Neural crest cell (in vitro differentiated cells): Measurements from ENCODE around the gene FOXA3. TPM values are rescaled to one million over a fixed set of nuclear protein-coding genes. Genes with fewer than 3 reads are reported as not detected.

Source experiments
- DNase-seq: peaks from one replicate; pipeline ENCODE4 v3.0.0; 2021; ENCODE audit warnings: low read depth, mixed read lengths, low spot score
- H3K27ac Mint-ChIP-seq: one replicate; pipeline ENCODE4 v1.8.0; 2021; ENCODE audit warnings: mild to moderate bottlenecking, mixed read lengths; ENCODE audit not compliant: unreplicated experiment
- H3K27me3 Mint-ChIP-seq: 2 replicates; pipeline ENCODE4 v1.8.0; 2021; ENCODE audit warnings: low read depth, mild to moderate bottlenecking, mixed read lengths
- H3K36me3 Mint-ChIP-seq: 2 replicates; pipeline ENCODE4 v1.8.0; 2021; ENCODE audit warnings: low read depth, mild to moderate bottlenecking, mixed read lengths
- H3K4me1 Mint-ChIP-seq: 2 replicates; pipeline ENCODE4 v1.8.0; 2021; ENCODE audit warnings: mixed read lengths
- H3K4me3 Mint-ChIP-seq: one replicate; pipeline ENCODE4 v1.8.0; 2021; ENCODE audit warnings: mild to moderate bottlenecking, mixed read lengths
- H3K9me3 Mint-ChIP-seq: 2 replicates; pipeline ENCODE4 v1.8.0; 2021; ENCODE audit warnings: mixed read lengths
- total RNA-seq: library from RNA; stranded (reverse); gene quantifications from 2 replicates; pipeline ENCODE4 v1.2.1, GENCODE V29; 2021
- TF ChIP-seq, protein P1 (sequence below): fragments of 200-600 bp; sonication (generic); conservative IDR thresholded peaks from 2 replicates; pipeline ENCODE4 v1.5.0; 2021; ENCODE audit warnings: antibody characterized with exemption, mild to moderate bottlenecking

Gene FOXA3
- total RNA-seq, 1 donor from 2014 or later = not detected

DNA sequence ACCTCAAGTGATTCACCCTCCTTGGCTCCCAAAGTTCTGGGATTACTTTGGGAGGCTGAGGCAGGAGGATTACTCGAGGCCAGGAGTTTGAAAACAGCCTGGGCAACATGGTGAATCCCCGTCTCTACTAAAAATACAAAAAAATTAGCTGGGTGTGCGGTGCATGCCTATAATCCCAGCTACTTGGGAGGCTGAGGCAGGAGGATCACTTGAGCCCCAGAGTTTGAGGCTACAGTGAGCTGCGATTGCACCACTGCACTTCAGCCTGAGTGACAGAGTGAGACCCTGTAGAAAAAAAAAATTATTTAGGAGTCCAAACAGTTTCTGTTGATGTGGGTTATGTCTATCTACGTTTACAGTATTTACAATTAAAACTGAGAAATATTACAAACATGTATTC, 6.7 kb downstream of the FOXA3 start:
- H3K36me3 Mint-ChIP-seq = no peaks in the 10 kb centered on the region

DNA sequence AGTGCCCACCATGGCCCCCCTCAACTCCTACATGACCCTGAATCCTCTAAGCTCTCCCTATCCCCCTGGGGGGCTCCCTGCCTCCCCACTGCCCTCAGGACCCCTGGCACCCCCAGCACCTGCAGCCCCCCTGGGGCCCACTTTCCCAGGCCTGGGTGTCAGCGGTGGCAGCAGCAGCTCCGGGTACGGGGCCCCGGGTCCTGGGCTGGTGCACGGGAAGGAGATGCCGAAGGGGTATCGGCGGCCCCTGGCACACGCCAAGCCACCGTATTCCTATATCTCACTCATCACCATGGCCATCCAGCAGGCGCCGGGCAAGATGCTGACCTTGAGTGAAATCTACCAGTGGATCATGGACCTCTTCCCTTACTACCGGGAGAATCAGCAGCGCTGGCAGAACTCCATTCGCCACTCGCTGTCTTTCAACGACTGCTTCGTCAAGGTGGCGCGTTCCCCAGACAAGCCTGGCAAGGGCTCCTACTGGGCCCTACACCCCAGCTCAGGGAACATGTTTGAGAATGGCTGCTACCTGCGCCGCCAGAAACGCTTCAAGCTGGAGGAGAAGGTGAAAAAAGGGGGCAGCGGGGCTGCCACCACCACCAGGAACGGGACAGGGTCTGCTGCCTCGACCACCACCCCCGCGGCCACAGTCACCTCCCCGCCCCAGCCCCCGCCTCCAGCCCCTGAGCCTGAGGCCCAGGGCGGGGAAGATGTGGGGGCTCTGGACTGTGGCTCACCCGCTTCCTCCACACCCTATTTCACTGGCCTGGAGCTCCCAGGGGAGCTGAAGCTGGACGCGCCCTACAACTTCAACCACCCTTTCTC, 8.2 kb downstream of the FOXA3 start:
- no peak for DNase-seq
- TF ChIP-seq, protein P1, sequence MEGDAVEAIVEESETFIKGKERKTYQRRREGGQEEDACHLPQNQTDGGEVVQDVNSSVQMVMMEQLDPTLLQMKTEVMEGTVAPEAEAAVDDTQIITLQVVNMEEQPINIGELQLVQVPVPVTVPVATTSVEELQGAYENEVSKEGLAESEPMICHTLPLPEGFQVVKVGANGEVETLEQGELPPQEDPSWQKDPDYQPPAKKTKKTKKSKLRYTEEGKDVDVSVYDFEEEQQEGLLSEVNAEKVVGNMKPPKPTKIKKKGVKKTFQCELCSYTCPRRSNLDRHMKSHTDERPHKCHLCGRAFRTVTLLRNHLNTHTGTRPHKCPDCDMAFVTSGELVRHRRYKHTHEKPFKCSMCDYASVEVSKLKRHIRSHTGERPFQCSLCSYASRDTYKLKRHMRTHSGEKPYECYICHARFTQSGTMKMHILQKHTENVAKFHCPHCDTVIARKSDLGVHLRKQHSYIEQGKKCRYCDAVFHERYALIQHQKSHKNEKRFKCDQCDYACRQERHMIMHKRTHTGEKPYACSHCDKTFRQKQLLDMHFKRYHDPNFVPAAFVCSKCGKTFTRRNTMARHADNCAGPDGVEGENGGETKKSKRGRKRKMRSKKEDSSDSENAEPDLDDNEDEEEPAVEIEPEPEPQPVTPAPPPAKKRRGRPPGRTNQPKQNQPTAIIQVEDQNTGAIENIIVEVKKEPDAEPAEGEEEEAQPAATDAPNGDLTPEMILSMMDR = no peak
- peaks cover 30% of the 10 kb centered on the region for H3K27me3 Mint-ChIP-seq
- no peak overlapping the region for H3K27ac Mint-ChIP-seq
- no peak overlapping the region for H3K4me3 Mint-ChIP-seq
- no peaks in the 10 kb centered on the region for H3K9me3 Mint-ChIP-seq
- H3K36me3 Mint-ChIP-seq = no peaks in the 10 kb centered on the region
- H3K4me1 Mint-ChIP-seq = peaks cover 21% of the 10 kb centered on the region

More for the DNA sequence above, 6.7 kb downstream of the FOXA3 start:
- DNase-seq = no peak
- TF ChIP-seq, protein P1 = no peak
- peaks cover 41% of the 10 kb centered on the region for H3K27me3 Mint-ChIP-seq
- H3K9me3 Mint-ChIP-seq = no peaks in the 10 kb centered on the region
- no peak overlapping the region for H3K4me3 Mint-ChIP-seq
- H3K4me1 Mint-ChIP-seq = peaks cover 11% of the 10 kb centered on the region
- no peak overlapping the region for H3K27ac Mint-ChIP-seq

DNA sequence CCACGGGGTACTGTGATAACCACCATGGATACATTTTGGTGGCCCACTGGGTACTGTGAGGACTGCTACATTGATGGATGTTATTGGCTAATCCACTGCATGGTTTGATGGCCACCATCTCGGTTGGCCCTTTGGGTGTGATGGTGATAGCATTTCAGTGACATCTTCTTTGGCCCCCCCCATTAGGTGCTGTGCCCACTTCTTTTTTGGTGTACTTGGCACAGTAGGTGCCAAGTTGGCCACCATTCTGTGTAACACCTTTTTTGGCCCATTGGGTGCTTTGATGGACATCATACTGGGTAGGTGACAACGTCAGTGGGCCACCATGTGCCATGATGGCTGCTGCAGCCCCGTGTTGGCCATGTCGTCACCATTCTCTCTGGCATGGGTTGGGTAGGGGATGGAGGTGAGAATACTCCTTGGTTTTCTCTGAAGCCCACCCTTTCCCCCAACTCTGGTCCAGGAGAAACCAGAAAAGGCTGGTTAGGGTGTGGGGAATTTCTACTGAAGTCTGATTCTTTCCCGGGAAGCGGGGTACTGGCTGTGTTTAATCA, 9.2 kb downstream of the FOXA3 start:
- Mint-ChIP-seq H3K9me3 (no peaks in the 10 kb centered on the region), H3K27me3 (peaks cover 20% of the 10 kb centered on the region), H3K36me3 (no peaks in the 10 kb centered on the region), H3K4me3 (no peak overlapping the region), H3K27ac (no peak overlapping the region), H3K4me1 (peaks cover 27% of the 10 kb centered on the region)
- no peak for DNase-seq
- TF ChIP-seq, protein P1 = no peak

DNA sequence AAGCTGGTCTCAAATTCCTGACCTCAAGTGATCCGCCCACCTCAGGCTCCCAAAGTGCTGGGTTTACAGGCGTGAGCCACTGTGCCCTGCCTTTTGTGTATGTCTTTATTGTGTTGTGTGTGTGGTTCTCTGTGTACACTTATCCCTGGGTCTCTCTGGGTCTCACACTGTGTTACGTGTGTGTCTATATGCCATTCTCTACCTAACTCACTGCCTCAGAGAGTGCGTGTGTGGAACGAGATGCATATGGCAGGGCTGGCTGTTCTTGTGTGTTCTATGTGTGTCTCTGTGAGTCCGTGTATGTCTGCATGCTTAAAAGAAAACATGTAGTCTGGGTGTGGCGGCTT, 10.5 kb downstream of the FOXA3 start:
- no peak overlapping the region for H3K4me3 Mint-ChIP-seq
- TF ChIP-seq, protein P1 = no peak
- H3K9me3 Mint-ChIP-seq = no peaks in the 10 kb centered on the region
- no peaks in the 10 kb centered on the region for H3K36me3 Mint-ChIP-seq
- no peak for DNase-seq
- H3K4me1 Mint-ChIP-seq = peaks cover 37% of the 10 kb centered on the region
- no peak overlapping the region for H3K27ac Mint-ChIP-seq
- peaks cover 12% of the 10 kb centered on the region for H3K27me3 Mint-ChIP-seq

DNA sequence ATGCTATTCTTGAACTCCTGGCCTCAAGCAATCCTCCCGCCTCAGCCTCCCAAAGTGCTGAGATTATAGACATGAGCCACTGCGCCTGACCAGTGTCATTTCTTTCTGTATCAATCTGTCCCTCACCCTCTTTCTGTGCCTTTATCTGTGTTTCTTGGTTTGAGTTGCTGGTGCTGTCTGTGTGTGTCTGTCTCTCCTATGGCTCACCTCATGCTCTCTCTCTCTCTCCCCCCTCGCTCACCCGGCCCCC, 12.0 kb downstream of the FOXA3 start:
- no peak for DNase-seq
- H3K4me1 Mint-ChIP-seq = peaks cover 41% of the 10 kb centered on the region
- H3K9me3 Mint-ChIP-seq = no peaks in the 10 kb centered on the region
- no peak overlapping the region for H3K4me3 Mint-ChIP-seq
- H3K27ac Mint-ChIP-seq = no peak overlapping the region
- H3K36me3 Mint-ChIP-seq = no peaks in the 10 kb centered on the region
- H3K27me3 Mint-ChIP-seq = peaks cover 12% of the 10 kb centered on the region
- TF ChIP-seq, protein P1 = no peak
